ENCODE data around the gene BDH1. TPM values are rescaled to one million over a fixed set of nuclear protein-coding genes. Genes with fewer than 3 reads are reported as not detected.

The BDH1 gene
- total RNA-seq, 1 experiment from 2014 or later = 57.6 TPM

DNA sequence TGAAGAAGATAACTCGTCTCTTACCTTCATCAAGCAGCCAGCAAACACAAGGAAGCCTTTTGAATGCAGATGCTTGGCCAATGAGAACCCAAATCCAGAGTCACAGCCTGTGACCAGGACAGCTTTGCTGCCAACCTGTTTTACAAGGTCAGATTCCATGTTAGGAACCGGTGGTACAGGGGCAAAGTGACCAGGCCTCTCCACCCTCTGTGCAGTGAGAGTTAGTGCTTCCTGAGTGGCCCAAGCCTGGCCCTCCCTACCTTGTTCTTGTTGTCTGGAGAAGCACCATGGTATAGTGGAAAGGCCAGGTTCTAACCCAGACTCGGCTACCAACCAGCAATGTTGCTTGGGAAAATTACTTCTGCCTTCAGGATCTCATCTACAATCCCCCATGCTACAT, 23.4 kb downstream of the BDH1 start:
- TF ChIP-seq CTCF (conservative IDR thresholded peaks at IDR 0.05; ENCODE audit: low read depth, low read length) = no peak
- no peak for TF ChIP-seq EZH2 (IDR thresholded peaks at IDR 0.05; ENCODE audit: borderline replicate concordance, low read depth, low read length, poor library complexity, severe bottlenecking)
- Histone ChIP-seq H3K36me3 (ENCODE audit: insufficient read depth, low read length, poor library complexity, severe bottlenecking) (peaks cover 7% of the 10 kb centered on the region), H3K9me3 (ENCODE audit: low read depth, low read length, poor library complexity, severe bottlenecking) (no peaks in the 10 kb centered on the region), H3K4me3 (ENCODE audit: low read depth, low read length, poor library complexity, severe bottlenecking) (no peak overlapping the region), H3K27ac (ENCODE audit: low read depth, low read length, poor library complexity, severe bottlenecking) (no peak overlapping the region), H3K4me1 (ENCODE audit: insufficient read depth, low read length, poor library complexity, severe bottlenecking) (no peaks in the 10 kb centered on the region), H3K27me3 (replicated peaks; ENCODE audit: insufficient read depth, low read depth, low read length, poor library complexity) (no peaks in the 10 kb centered on the region)
- ChIA-PET CTCF (no interaction called here), POLR2A (ENCODE audit: low non-redundant PET) (no interaction called here)
- intact Hi-C loops (cut with micrococcal nuclease; ENCODE audit: unreplicated experiment) = no loop called here
- BruUV-seq (replicated peaks) = no TSS peak
- no peak for DNase-seq (ENCODE audit: low spot score)

DNA sequence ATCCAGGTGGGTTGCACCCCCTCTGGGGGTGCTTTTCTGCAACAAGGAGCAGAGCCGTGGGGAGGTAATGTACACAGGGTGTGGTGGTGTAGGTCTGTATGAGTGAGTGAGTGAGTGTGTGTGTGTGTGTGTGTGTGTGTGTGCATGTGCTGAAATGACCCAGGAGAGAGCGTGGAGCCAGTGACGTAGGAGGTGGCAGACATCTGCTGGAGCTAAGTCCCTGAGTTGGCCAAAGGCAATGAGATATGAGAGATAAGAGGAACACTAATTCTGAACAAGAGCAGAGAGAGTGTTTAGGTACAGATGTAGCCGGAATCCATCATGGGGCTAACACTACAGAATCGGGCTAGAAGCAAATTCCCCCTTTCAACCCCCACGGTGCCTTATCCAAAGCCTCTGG, 27.6 kb downstream of the BDH1 start:
- POLR2A ChIA-PET (ENCODE audit: low non-redundant PET) = no interaction called here

GRCh38 chr3:197527569-197527968, 28.2 kb downstream of the BDH1 start:
- no TSS peak for BruUV-seq (replicated peaks)
- no peaks in the 10 kb centered on the region for H3K27me3 ChIP-seq (replicated peaks; ENCODE audit: insufficient read depth, low read depth, low read length, poor library complexity)
- TF ChIP-seq CTCF (conservative IDR thresholded peaks at IDR 0.05; ENCODE audit: low read depth, low read length) = no peak
- no peak for TF ChIP-seq EZH2 (IDR thresholded peaks at IDR 0.05; ENCODE audit: borderline replicate concordance, low read depth, low read length, poor library complexity, severe bottlenecking)
- POLR2A ChIA-PET (ENCODE audit: low non-redundant PET) = no interaction called here
- no peak overlapping the region for H3K4me3 ChIP-seq (ENCODE audit: low read depth, low read length, poor library complexity, severe bottlenecking)
- no peaks in the 10 kb centered on the region for H3K9me3 ChIP-seq (ENCODE audit: low read depth, low read length, poor library complexity, severe bottlenecking)
- H3K36me3 ChIP-seq (ENCODE audit: insufficient read depth, low read length, poor library complexity, severe bottlenecking) = peaks cover 7% of the 10 kb centered on the region
- CTCF ChIA-PET = no interaction called here
- H3K4me1 ChIP-seq (ENCODE audit: insufficient read depth, low read length, poor library complexity, severe bottlenecking) = peaks cover 15% of the 10 kb centered on the region
- DNase-seq (ENCODE audit: low spot score) = no peak
- intact Hi-C loops (cut with micrococcal nuclease; ENCODE audit: unreplicated experiment) = no loop called here
- H3K27ac ChIP-seq (ENCODE audit: low read depth, low read length, poor library complexity, severe bottlenecking) = no peak overlapping the region

More for the DNA sequence above, 27.6 kb downstream of the BDH1 start:
- Histone ChIP-seq H3K4me1 (ENCODE audit: insufficient read depth, low read length, poor library complexity, severe bottlenecking) (peaks cover 9% of the 10 kb centered on the region), H3K9me3 (ENCODE audit: low read depth, low read length, poor library complexity, severe bottlenecking) (no peaks in the 10 kb centered on the region), H3K27ac (ENCODE audit: low read depth, low read length, poor library complexity, severe bottlenecking) (no peak overlapping the region), H3K4me3 (ENCODE audit: low read depth, low read length, poor library complexity, severe bottlenecking) (no peak overlapping the region), H3K27me3 (replicated peaks; ENCODE audit: insufficient read depth, low read depth, low read length, poor library complexity) (no peaks in the 10 kb centered on the region), H3K36me3 (ENCODE audit: insufficient read depth, low read length, poor library complexity, severe bottlenecking) (peaks cover 7% of the 10 kb centered on the region)
- no TSS peak for BruUV-seq (replicated peaks)
- intact Hi-C loops (cut with micrococcal nuclease; ENCODE audit: unreplicated experiment) = no loop called here
- CTCF ChIA-PET = no interaction called here
- TF ChIP-seq EZH2 (IDR thresholded peaks at IDR 0.05; ENCODE audit: borderline replicate concordance, low read depth, low read length, poor library complexity, severe bottlenecking) (no peak), CTCF (conservative IDR thresholded peaks at IDR 0.05; ENCODE audit: low read depth, low read length) (no peak)
- no peak for DNase-seq (ENCODE audit: low spot score)

Data from A673 (cell line).